Stimulated activated effector memory CD8-positive, alpha-beta T cell treated with anti-CD3 and anti-CD28 coated beads, Interleukin-12 subunit alpha, Interleukin-12 subunit beta, amount 100 ng/mL, for 72 hours (primary cell): ENCODE results near the gene CSNK1G2.

Experiments used
- ATAC-seq: fragments of 150-1000 bp; cut with Tn5 transposase; 2 replicates; pipeline ENCODE4 v1.10.0; 2021
- DNase-seq, 2 donors: peaks; one replicate each; pipeline ENCODE4 v3.0.0; 2021 to 2022; ENCODE audit warnings: low spot score in 2 of 2
- H3K27ac Mint-ChIP-seq: one replicate; pipeline ENCODE4 v1.8.0; 2022; ENCODE audit warnings: mild to moderate bottlenecking, mixed read lengths
- H3K36me3 Mint-ChIP-seq: one replicate; pipeline ENCODE4 v1.8.0; 2022; ENCODE audit warnings: mild to moderate bottlenecking, mixed read lengths
- H3K4me1 Mint-ChIP-seq: one replicate; pipeline ENCODE4 v1.8.0; 2022; ENCODE audit warnings: mixed read lengths
- H3K4me3 Mint-ChIP-seq: one replicate; pipeline ENCODE4 v1.8.0; 2022; ENCODE audit warnings: mild to moderate bottlenecking, mixed read lengths
- H3K9me3 Mint-ChIP-seq: one replicate; pipeline ENCODE4 v1.8.0; 2022; ENCODE audit warnings: mixed read lengths

CSNK1G2 gene

DNA sequence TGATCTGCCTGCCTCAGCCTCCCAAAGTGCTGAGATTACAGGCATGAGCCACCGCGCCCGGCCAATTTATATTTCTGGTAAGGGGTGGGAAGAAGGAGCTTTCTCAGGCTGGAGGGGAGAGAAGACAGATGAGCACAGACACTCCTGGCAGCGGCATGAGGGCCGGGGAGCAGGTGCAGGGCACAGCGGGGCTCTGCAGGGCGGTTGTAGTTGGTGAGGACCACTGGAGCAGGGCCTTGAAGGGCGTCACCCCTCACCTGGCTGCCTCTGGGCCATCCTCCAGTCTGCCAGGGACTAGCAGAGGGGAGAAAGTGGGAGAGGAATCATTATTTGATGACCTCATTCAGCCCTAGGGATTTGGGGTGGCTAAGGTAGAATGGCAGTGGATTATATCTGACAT is 8.6 kb upstream of the CSNK1G2 start:
- DNase-seq (no peak), ATAC-seq (no peak)
- peaks cover 46% of the 10 kb centered on the region for H3K4me1 Mint-ChIP-seq
- H3K9me3 Mint-ChIP-seq = no peaks in the 10 kb centered on the region
- H3K27ac Mint-ChIP-seq = peak overlapping the region; percentile 74
- no peaks in the 10 kb centered on the region for H3K36me3 Mint-ChIP-seq
- no peak overlapping the region for H3K4me3 Mint-ChIP-seq

DNA sequence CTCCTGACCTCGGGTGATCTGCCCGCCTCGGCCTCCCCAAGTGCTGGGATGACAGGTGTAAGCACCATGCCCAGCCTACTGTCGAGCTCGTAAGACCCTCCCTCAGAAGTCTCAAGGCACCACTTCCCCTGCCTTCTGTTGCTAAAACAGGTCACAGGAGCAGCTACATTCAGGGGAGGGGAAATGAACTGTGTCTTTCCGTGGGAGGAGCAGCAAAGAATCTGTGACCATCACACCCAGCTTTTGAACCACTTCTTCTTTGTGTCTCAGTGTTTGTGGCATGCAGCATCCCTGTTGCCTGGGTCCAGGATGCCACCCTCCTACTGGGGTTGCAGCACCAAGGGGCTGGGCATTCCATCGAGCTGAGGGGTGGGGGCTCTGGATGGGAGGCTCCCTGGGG is 7.7 kb upstream of the CSNK1G2 start:
- ATAC-seq = no peak

DNA sequence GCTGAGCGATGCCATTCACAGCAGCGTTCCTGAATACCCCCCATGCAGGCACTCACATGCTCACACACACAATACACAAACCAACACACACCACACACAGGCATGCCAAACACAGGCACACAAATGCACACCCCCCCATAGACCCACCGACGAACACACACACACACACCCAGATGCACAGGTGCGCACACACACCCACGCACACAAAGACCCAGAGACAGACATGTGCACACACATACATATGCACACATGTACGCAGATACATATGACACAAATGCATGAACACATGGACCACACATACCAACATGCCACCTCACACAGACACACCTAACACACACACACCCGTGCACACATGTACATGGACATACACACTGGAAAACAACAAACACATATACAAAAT is 7.0 kb upstream of the CSNK1G2 start:
- H3K27ac Mint-ChIP-seq = no peak overlapping the region

More for the DNA sequence above, 7.7 kb upstream of the CSNK1G2 start:
- no peak for DNase-seq
- Mint-ChIP-seq H3K9me3 (no peaks in the 10 kb centered on the region), H3K4me3 (no peak overlapping the region), H3K4me1 (peaks cover 38% of the 10 kb centered on the region), H3K36me3 (no peaks in the 10 kb centered on the region), H3K27ac (no peak overlapping the region)

DNA sequence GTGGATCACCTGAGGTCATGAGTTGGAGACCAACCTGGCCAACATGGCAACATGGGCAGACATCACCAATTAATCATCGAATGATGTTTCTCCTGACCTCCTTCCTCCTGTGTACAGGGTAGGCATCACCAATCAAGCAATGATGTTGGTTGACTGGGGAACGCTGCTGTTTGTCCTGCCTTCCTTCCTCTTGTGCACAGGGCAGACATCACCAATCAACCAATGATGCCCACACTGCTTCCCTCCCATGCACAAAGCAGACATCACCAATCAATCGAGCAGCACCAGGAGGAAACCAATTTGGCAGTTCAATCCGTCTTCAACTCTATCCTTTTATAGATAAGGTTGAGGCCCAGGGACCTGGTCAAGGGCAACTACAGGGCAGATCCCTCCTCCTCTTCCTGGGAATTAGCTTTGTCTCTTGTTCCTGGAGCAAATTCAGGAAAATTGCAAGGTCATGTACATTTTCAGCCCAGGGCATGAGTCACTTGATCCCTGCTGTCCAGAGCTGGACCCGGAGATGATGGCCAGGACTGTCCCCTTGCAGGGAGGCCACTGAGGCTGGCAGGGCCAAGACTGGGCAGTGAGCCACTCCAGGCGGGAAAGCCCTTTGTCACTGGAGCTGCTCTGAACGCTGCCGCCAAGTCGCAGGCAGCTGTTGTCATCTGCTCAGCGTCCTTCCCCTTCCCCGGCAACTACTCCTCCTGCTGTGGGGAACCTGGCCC is 5.3 kb upstream of the CSNK1G2 start:
- Mint-ChIP-seq H3K4me3 (no peak overlapping the region), H3K9me3 (no peaks in the 10 kb centered on the region), H3K36me3 (peaks cover 14% of the 10 kb centered on the region), H3K4me1 (peaks cover 39% of the 10 kb centered on the region), H3K27ac (no peak overlapping the region)
- no peak for DNase-seq
- ATAC-seq = peak; percentile 42

More for the DNA sequence above, 7.0 kb upstream of the CSNK1G2 start:
- H3K4me3 Mint-ChIP-seq = no peak overlapping the region
- H3K36me3 Mint-ChIP-seq = no peaks in the 10 kb centered on the region
- ATAC-seq (no peak), DNase-seq (no peak)
- peaks cover 38% of the 10 kb centered on the region for H3K4me1 Mint-ChIP-seq
- no peaks in the 10 kb centered on the region for H3K9me3 Mint-ChIP-seq

DNA sequence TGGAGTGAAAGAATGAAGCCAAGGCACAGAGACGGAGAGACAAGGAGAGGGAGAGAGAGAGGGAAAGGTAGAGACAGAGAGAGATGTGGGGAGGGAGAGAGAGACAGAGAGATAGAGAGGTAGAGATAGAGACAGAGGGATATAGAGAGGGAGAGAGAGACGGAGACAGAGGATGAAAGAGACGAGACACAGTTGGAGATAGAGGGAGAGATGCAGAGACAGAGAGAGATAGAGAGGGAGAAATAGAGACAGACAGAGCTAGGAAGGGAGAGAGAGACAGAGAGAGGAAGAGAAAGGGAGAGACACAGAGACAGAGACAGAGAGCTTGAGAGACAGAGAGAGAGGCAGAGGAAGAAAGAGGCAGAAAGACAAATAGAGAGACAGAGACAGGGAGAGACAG is 4.5 kb upstream of the CSNK1G2 start:
- Mint-ChIP-seq H3K27ac (peak overlapping the region; percentile 50), H3K4me1 (peaks cover 37% of the 10 kb centered on the region), H3K9me3 (no peaks in the 10 kb centered on the region), H3K4me3 (no peak overlapping the region), H3K36me3 (peaks cover 16% of the 10 kb centered on the region)
- ATAC-seq = no peak
- no peak for DNase-seq

DNA sequence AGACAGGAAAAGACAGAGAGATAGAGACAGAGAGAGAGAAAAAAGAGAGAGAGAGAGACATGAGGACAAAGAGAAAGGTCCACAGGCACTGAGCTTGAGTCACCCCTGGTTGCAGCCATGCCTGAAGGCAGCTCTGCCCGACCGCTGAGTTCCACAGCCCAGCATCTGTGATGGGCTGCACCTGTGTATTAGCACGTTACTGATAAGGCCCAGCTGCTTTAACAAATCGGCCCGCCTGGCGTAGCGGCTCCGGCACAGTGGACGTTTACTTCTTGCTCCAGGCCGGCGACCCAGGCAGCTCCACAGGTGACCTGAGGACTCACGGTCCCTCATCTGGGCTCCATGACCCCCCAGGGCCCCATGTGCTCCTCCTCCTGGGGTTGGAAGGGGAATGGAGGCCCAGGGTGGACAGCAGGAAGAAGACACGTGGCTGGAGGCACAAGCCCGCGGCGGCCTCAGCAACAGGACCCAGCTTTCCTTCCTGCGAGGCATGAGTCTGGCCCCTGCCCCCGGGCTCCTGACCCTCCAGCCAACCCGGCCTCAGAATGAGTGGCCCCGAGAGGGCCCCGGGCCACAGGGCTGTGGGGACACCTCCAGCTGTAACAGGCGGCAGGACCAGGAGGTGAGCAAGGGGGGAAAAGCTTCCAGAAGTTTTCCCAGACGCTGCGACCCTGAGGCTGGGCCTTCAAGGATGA is 3.9 kb upstream of the CSNK1G2 start:
- ATAC-seq = no peak
- H3K9me3 Mint-ChIP-seq = no peaks in the 10 kb centered on the region

DNA sequence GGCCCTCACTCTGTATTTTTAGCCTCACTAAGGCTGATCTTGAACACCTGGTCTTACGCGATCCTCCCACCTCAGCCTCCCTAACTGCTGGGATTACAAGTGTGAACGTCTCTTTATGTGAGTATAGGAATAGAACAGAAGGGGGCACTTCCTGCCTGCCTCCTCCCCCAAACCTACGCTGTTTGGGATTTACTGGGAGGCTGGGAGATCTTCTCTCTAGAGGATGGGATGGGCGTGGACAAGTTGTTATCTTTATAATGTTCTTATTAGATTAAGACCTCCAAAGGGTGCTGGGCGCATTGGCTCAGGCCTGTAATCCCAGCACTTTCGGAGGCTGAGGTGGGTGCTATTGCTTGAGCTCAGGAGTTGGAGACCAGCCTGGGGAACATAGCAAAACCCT is 2.9 kb upstream of the CSNK1G2 start:
- H3K9me3 Mint-ChIP-seq = no peaks in the 10 kb centered on the region
- no peak for DNase-seq
- H3K27ac Mint-ChIP-seq = no peak overlapping the region
- peaks cover 44% of the 10 kb centered on the region for H3K4me1 Mint-ChIP-seq
- no peak overlapping the region for H3K4me3 Mint-ChIP-seq
- peaks cover 26% of the 10 kb centered on the region for H3K36me3 Mint-ChIP-seq
- ATAC-seq = no peak

More for the DNA sequence above, 3.9 kb upstream of the CSNK1G2 start:
- Mint-ChIP-seq H3K4me1 (peaks cover 37% of the 10 kb centered on the region), H3K4me3 (no peak overlapping the region), H3K36me3 (peaks cover 19% of the 10 kb centered on the region), H3K27ac (peak overlapping the region; percentile 50)
- DNase-seq = no peak

DNA sequence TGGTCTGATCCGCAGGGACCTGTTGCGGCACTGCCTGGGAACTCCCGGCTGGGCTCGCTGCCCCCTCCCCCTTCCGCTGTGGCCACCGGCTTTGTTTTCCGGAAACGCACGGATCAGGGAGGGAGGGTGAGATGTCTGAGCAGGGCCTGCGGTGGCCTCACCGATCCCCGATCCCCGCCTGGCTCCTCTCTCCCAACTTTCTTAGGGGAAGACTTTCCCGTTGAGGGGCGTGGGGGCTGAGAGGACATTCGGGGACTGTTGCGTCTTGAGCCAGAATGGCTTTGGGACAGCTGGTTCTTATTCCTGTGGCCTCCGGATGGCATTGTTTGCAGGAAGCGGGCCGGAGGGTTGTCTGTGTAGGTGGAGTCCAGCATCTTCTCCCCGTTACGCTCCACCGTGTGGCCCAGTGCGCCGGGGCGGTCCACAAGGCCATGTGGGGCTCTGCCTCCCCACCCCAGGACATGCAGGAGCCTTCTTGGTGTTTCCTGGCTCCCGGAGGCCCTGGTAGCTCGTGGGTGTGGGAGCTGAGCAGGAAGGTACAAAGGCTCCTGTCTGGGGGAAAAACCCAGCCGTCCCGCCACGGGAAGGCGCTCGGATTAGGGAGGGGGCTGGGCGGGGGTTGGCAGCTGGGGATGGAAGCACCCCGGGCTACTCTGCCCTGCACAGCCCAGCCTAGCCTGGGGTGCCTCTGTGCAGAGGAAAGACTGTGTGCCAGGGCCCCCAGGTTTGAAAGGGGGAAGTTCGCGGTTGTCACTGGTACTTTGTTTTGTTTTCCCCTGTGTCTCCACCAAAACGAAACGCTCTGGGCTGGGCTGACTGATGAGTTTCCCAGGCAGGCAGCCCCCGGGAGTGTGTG is 1.3 kb downstream of the CSNK1G2 start:
- Mint-ChIP-seq H3K9me3 (no peaks in the 10 kb centered on the region), H3K36me3 (peaks cover 37% of the 10 kb centered on the region), H3K4me3 (peak overlapping the region; percentile 93), H3K4me1 (peaks cover 43% of the 10 kb centered on the region), H3K27ac (peak overlapping the region; percentile 87)
- ATAC-seq = peak; percentile 57
- DNase-seq = peak; percentile 64 to 88

DNA sequence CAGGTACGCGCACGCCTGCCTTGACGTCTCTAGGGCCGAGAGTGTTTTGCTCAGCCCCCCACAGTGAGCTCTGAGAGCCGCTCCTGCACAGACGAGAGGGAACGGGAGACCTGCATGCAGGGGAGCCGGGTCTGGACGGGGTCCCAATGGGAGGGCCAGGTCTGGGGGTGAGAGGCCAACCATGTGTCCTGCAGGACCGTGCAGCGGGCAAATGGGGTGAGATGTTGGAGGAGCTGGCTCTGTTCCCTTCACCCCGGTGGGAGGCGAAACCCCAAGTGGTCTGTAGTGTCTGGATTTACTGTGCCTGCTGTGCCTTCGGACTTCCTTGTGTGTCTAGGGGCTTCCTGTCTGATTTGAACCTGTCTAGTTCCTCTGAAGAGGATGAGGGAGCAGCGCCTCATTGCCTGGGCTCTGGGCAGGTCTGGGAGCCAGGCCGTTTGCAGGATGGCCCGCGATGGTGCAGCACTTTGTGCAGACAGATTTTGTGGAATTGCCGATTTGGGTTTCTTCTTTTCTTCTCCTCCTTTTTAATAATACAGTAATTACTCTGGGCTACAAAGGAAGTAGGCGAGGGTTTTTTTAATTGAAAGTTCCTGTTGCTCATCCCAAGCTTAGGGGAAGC is 2.1 kb downstream of the CSNK1G2 start:
- no peaks in the 10 kb centered on the region for H3K9me3 Mint-ChIP-seq
- peak overlapping the region; percentile 87 for H3K27ac Mint-ChIP-seq
- H3K4me1 Mint-ChIP-seq = peaks cover 43% of the 10 kb centered on the region
- ATAC-seq = no peak
- DNase-seq = peak in 1 of 2 donors; percentile 68
- peaks cover 37% of the 10 kb centered on the region for H3K36me3 Mint-ChIP-seq
- H3K4me3 Mint-ChIP-seq = peak overlapping the region; percentile 93

DNA sequence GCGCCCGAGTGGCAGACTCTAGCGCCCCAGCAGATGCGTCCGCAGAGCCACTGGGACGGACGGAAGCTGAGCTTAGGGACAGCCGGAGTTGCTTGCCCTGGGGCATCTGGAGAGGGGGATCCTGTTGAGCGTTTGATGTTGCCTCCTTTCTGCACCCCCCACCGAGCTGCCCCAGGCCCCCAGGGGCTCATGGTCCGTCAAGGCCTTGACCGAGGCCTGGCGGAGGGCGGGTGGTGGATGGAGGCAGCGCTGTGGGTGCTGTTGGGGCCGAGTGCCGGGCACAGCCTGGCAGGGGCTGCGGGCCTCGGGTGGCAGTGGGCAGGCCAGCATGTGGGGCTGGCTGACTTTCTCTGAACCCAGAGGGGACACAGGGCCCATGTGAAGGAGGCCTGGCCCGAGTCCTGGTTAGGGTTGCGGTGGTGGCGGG is 2.7 kb downstream of the CSNK1G2 start:
- peak overlapping the region; percentile 93 for H3K4me3 Mint-ChIP-seq
- H3K27ac Mint-ChIP-seq = peak overlapping the region; percentile 87
- H3K36me3 Mint-ChIP-seq = peaks cover 37% of the 10 kb centered on the region
- DNase-seq (no peak), ATAC-seq (no peak)
- peaks cover 46% of the 10 kb centered on the region for H3K4me1 Mint-ChIP-seq
- no peaks in the 10 kb centered on the region for H3K9me3 Mint-ChIP-seq

DNA sequence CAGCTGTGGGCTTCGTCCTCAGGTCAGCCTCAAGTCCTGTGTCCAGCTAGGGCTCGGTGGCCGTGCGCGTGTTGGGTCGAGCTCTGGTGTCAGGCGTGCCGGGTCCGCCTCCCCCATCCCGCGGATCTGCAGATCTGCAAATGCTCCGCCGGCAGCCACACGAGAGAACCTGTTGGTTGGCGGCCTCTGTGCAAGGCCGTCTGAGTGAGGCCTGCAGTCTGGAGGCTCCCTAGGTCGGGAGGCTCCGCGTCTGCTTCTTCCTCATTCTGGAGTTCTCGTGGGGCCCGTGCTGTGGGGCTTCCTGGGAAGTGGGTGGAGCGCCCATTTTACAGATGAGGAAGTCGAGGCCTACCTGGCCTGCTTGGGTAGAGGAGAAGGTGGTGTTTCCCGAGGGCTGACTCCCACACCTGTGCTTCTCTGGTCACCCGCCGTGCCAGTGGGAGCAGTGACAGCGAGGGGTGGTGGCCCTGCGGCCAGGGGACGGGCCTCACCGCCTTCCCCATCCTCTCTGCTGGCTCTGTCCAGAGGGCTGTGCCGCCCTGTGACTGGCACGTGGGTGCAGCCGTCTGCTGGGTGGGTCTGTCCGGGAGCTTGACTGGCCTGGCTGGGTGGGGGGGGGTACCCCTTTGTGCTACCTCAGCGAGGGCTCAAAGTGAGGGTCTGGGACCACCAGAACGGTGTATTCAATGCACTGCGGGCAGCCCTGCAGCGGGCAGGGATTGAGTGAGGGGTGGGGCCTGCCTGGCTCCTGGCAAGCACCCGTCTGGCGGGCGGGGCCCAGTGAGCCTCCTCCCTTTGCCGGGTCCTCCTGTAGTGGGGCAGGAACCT is 3.3 kb downstream of the CSNK1G2 start:
- no peak for DNase-seq
- peaks cover 41% of the 10 kb centered on the region for H3K36me3 Mint-ChIP-seq
- peaks cover 52% of the 10 kb centered on the region for H3K4me1 Mint-ChIP-seq
- no peaks in the 10 kb centered on the region for H3K9me3 Mint-ChIP-seq
- ATAC-seq = no peak
- H3K27ac Mint-ChIP-seq = no peak overlapping the region
- H3K4me3 Mint-ChIP-seq = peak overlapping the region; percentile 93

DNA sequence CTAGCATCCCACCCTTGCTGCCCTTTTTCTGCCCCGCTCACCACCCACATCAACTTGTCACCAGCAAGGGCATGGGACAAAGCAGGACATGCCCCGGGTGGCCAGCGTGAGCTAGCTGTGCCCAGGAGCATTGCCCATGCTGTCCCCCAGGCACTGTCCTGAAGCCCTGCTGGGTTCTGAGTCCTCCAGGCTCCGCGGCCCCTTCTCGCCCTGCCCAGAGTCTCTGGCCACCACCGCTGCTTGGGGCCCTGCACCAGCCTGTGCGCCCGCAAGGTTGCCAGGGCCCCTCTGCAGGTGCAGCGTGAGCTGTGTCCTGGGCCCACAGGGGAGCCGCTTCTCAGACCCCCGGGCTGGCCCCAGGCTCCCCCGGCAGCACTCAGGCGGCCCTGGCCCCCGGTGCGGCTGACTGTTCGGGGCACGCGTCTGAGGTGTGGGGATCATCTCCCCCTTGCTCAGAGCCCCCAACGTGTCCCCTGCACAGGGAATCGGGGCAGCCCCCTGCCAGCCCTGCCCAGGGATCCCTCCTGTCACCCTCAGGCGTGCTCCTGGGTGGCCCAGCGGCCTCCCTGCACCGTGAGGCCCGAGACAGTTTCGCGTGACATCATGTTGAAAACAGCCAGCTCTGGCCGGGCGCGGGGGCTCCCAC is 4.1 kb downstream of the CSNK1G2 start:
- H3K27ac Mint-ChIP-seq = no peak overlapping the region
- DNase-seq (no peak), ATAC-seq (no peak)
- peaks cover 41% of the 10 kb centered on the region for H3K36me3 Mint-ChIP-seq
- H3K9me3 Mint-ChIP-seq = no peaks in the 10 kb centered on the region
- H3K4me1 Mint-ChIP-seq = peaks cover 49% of the 10 kb centered on the region
- no peak overlapping the region for H3K4me3 Mint-ChIP-seq

DNA sequence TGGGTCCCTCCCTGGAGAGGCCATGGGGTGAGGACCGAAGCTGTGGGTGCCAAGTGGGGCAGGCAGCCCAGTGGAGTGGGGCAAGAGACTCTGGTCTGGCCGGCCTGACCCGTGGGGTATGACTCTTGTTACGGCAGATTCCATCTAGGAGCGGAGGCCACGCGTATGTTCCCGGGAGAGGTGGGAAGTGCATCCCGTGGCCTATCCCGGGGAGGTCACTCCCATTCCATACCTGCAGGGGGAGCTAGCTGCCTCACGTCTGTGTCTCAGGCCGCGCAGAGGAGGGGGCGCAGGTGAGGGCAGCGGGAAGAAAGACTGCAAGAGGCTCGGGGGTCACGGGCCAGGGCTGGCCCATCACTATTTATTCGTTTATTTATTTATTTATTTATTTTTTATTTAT is 4.9 kb downstream of the CSNK1G2 start:
- Mint-ChIP-seq H3K4me1 (peaks cover 52% of the 10 kb centered on the region), H3K27ac (no peak overlapping the region), H3K36me3 (peaks cover 41% of the 10 kb centered on the region), H3K4me3 (no peak overlapping the region), H3K9me3 (no peaks in the 10 kb centered on the region)
- no peak for DNase-seq
- no peak for ATAC-seq

DNA sequence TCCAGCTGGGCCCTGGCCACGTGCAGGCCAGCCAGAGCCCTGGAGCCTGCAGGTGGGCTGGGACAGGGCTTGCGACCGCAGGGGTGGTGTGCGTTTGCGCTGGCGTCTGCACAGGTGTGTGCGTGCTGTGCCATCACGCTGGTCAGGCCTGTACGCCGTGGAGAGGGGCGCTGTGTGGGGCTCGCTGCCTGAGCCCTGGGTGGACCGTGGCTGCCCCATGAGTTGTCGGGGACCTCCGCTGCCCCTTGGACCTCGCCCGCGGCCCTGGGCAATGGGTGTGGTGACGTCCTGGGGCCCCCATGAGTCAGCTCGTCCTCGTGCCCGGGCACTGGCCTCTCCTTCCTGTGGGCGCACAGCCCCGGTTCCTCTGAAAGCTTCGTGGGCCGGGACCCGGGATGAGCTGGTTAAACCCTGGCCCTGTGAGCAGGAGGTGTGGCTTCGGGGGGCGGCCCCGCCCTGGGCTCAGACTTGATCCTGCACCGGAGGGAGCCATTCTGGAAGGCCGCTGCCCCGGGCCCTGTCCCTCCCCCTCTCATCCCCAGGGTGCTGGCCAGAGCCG is 6.8 kb downstream of the CSNK1G2 start:
- DNase-seq (no peak), ATAC-seq (no peak)
- H3K27ac Mint-ChIP-seq = no peak overlapping the region
- H3K36me3 Mint-ChIP-seq = peaks cover 45% of the 10 kb centered on the region
- H3K9me3 Mint-ChIP-seq = no peaks in the 10 kb centered on the region
- peaks cover 50% of the 10 kb centered on the region for H3K4me1 Mint-ChIP-seq
- H3K4me3 Mint-ChIP-seq = no peak overlapping the region
